IMR-90 (cell line): ENCODE measurements around the gene RASGRF2. TPM values are rescaled to one million over a fixed set of nuclear protein-coding genes. Genes with fewer than 3 reads are reported as not detected.

ENCODE experiments used
- ATAC-seq: fragments of 200-7000 bp; cut with Tn5 transposase; 2 replicates; pipeline ENCODE4 v1.9.1; 2020; ENCODE audit warnings: low read depth, mild to moderate bottlenecking, moderate library complexity
- BruUV-seq: library from RNA; stranded (reverse); fragments of 400-500 nt; replicated peaks from 2 replicates; lab custom pipeline; 2021; lab: Mats Ljungman, UMichigan
- CTCF ChIA-PET: fragments of 300-600 bp; formaldehyde crosslinking; extraction: SDS; loops from one replicate; lab custom pipeline; 2021; ENCODE audit warnings: antibody characterized with exemption; lab: Yijun Ruan, JAX
- POLR2A ChIA-PET: fragments of 300-600 bp; sonication (Branson Sonifier 250); formaldehyde crosslinking; loops from one replicate; lab custom pipeline; 2022; ENCODE audit warnings: antibody characterized with exemption; ENCODE audit not compliant: unreplicated experiment; lab: Charles Lee
- DNase-seq: peaks from one replicate; pipeline ENCODE4 v3.0.0; 2013
- H2AFZ ChIP-seq: replicated peaks from 2 replicates; pipeline ENCODE3; 2013; ENCODE audit warnings: low read length, mild to moderate bottlenecking; ENCODE audit not compliant: poor library complexity
- H2AK5ac ChIP-seq: 2 replicates; pipeline ENCODE4 v1.6.1; 2013; ENCODE audit warnings: low read depth, low read length, inconsistent platforms
- H2AK9ac ChIP-seq: replicated peaks from 2 replicates; pipeline ENCODE3; 2013; ENCODE audit warnings: mild to moderate bottlenecking, low read depth, low read length, moderate library complexity; ENCODE audit not compliant: poor library complexity
- H2BK120ac ChIP-seq: 2 replicates; pipeline ENCODE4 v1.6.1; 2013; ENCODE audit warnings: low read depth, low read length, inconsistent platforms
- H2BK15ac ChIP-seq: 3 replicates; pipeline ENCODE4 v1.6.1; 2013; ENCODE audit warnings: low read depth, low read length, inconsistent platforms
- H2BK20ac ChIP-seq: 2 replicates; pipeline ENCODE4 v1.6.1; 2013; ENCODE audit warnings: low read depth, mild to moderate bottlenecking, inconsistent platforms, low read length, moderate library complexity
- H2BK5ac ChIP-seq: 2 replicates; pipeline ENCODE4 v1.6.1; 2013; ENCODE audit warnings: mild to moderate bottlenecking, low read depth, low read length, inconsistent platforms; ENCODE audit not compliant: poor library complexity, severe bottlenecking
- H3K14ac ChIP-seq: replicated peaks from 2 replicates; pipeline ENCODE4 v1.6.1; 2013; ENCODE audit warnings: low read depth, low read length, inconsistent platforms
- H3K18ac ChIP-seq: 2 replicates; pipeline ENCODE4 v1.6.1; 2013; ENCODE audit warnings: low read depth, low read length, control low read depth
- H3K23ac ChIP-seq: 2 replicates; pipeline ENCODE4 v1.6.1; 2013; ENCODE audit warnings: low read depth, low read length, inconsistent platforms
- H3K27ac ChIP-seq: 2 replicates; pipeline ENCODE4 v1.5.1; 2013; ENCODE audit warnings: mild to moderate bottlenecking, control low read depth, low read length; ENCODE audit not compliant: insufficient read depth
- H3K27me3 ChIP-seq: 2 replicates; pipeline ENCODE4 v1.6.1; 2013; ENCODE audit warnings: low read length; ENCODE audit not compliant: control insufficient read depth, insufficient read depth
- H3K36me3 ChIP-seq: 2 replicates; pipeline ENCODE4 v1.6.1; 2013; ENCODE audit warnings: low read length, mixed read lengths; ENCODE audit not compliant: control insufficient read depth, insufficient read depth
- H3K4ac ChIP-seq: 2 replicates; pipeline ENCODE4 v1.6.1; 2013; ENCODE audit warnings: low read depth, low read length, inconsistent platforms
- H3K4me1 ChIP-seq: 2 replicates; pipeline ENCODE4 v1.6.1; 2013; ENCODE audit warnings: low read length, mixed read lengths; ENCODE audit not compliant: control insufficient read depth, insufficient read depth
- H3K4me2 ChIP-seq: 2 replicates; pipeline ENCODE4 v1.6.1; 2013; ENCODE audit warnings: low read depth, mild to moderate bottlenecking, control low read depth, low read length, moderate library complexity
- H3K4me3 ChIP-seq: 2 replicates; pipeline ENCODE4 v1.5.1; 2013; ENCODE audit warnings: low read depth, mild to moderate bottlenecking, control low read depth, low read length, moderate library complexity; ENCODE audit not compliant: insufficient read depth
- H3K56ac ChIP-seq: 2 replicates; pipeline ENCODE4 v1.6.1; 2013; ENCODE audit warnings: low read length, inconsistent platforms; ENCODE audit not compliant: insufficient read depth; ENCODE audit errors: extremely low read depth
- H3K79me1 ChIP-seq, 2 experiments: 2 replicates each; pipeline ENCODE4 v1.6.1; 2013; ENCODE audit warnings: low read length in 2 of 2, inconsistent platforms in 1 of 2, low read depth in 1 of 2
- H3K9ac ChIP-seq: 2 replicates; pipeline ENCODE4 v1.6.1; 2013; ENCODE audit warnings: low read depth, low read length, control low read depth
- H3K9me1 ChIP-seq: 2 replicates; pipeline ENCODE4 v1.6.1; 2013; ENCODE audit warnings: low read length, inconsistent platforms; ENCODE audit not compliant: insufficient read depth
- H3K9me3 ChIP-seq: 2 replicates; pipeline ENCODE4 v1.6.1; 2013; ENCODE audit warnings: low read length; ENCODE audit not compliant: control insufficient read depth, insufficient read depth
- H4K20me1 ChIP-seq: 2 replicates; pipeline ENCODE4 v1.6.1; 2013; ENCODE audit warnings: low read length, inconsistent platforms; ENCODE audit not compliant: insufficient read depth
- H4K5ac ChIP-seq: 2 replicates; pipeline ENCODE4 v1.6.1; 2013; ENCODE audit warnings: mild to moderate bottlenecking, low read depth, low read length, control low read depth
- H4K8ac ChIP-seq, 2 experiments: 2 replicates each; pipeline ENCODE4 v1.6.1; 2013; ENCODE audit warnings: low read depth in 2 of 2, low read length in 2 of 2, control low read depth in 1 of 2, inconsistent platforms in 1 of 2
- H4K91ac ChIP-seq: 2 replicates; pipeline ENCODE4 v1.6.1; 2013; ENCODE audit warnings: low read depth, low read length, inconsistent platforms; ENCODE audit not compliant: insufficient read depth
- CHD1 ChIP-seq: IDR thresholded peaks from 2 replicates; pipeline ENCODE4 v1.6.1; 2012; ENCODE audit warnings: low read depth, low read length, improper control_type of control experiment
- RFX5 ChIP-seq: IDR thresholded peaks from 2 replicates; pipeline ENCODE4 v1.8.0; 2012; ENCODE audit warnings: low read depth, mild to moderate bottlenecking, low read length, moderate library complexity
- SMC3 ChIP-seq: fragments of 150-350 bp; IDR thresholded peaks from 2 replicates; pipeline ENCODE4 v1.6.1; 2016; ENCODE audit warnings: low read depth, mild to moderate bottlenecking, antibody characterized with exemption, low read length, moderate library complexity
- WGBS, 2 experiments: methylation state at CpG; one replicate each; pipeline versions ENCODE4 v1.1.5 to v1.1.7; 2013; ENCODE audit warnings: missing lambda C conversion rate in 2 of 2; ENCODE audit not compliant: insufficient read length in 1 of 2; ENCODE audit errors: extremely low coverage in 2 of 2; 5-methylcytosine and 5-hydroxymethylcytosine counted together
- dilution Hi-C: fragments of 300-500 bp; cut with HindIII; formaldehyde crosslinking; loops from one replicate; pipeline ENCODE4 v1.14.3; 2018; ENCODE audit warnings: low sequenced_read_pairs; ENCODE audit not compliant: unreplicated experiment
- in situ Hi-C: fragments of 300-500 bp; cut with MboI; formaldehyde crosslinking; loops from 3 replicates; pipeline ENCODE4 v1.14.3; 2019; ENCODE audit warnings: low sequenced_read_pairs, inconsistent platforms, mixed read lengths
- intact Hi-C: fragments of 100-400 bp; cut with micrococcal nuclease; formaldehyde crosslinking; loops from 2 replicates; pipeline ENCODE4 v1.10.0; 2022
- polyA plus RNA-seq, 3 experiments: library from polyadenylated mRNA; depleted of rRNA; stranded (reverse); fragments of >200 nt; gene quantifications; 2 replicates each; pipeline ENCODE4 v1.2.3, GENCODE V29; 2012; ENCODE audit warnings: low replicate concordance in 1 of 3
- total RNA-seq: library from RNA; depleted of rRNA; stranded (reverse); fragments of >200 nt; gene quantifications from 2 replicates; pipeline ENCODE4 v1.2.3, GENCODE V29; 2012
- TF ChIP-seq, protein P1 (sequence below): fragments of 150-350 bp; IDR thresholded peaks from 2 replicates; pipeline ENCODE4 v1.6.1; 2017; ENCODE audit warnings: mild to moderate bottlenecking, antibody characterized with exemption, low read length, low read depth

Gene RASGRF2
- total and polyA plus RNA-seq, 2 of the 4 experiments (the other 2 are of a cell fraction): 2.9 to 5.0 TPM

DNA sequence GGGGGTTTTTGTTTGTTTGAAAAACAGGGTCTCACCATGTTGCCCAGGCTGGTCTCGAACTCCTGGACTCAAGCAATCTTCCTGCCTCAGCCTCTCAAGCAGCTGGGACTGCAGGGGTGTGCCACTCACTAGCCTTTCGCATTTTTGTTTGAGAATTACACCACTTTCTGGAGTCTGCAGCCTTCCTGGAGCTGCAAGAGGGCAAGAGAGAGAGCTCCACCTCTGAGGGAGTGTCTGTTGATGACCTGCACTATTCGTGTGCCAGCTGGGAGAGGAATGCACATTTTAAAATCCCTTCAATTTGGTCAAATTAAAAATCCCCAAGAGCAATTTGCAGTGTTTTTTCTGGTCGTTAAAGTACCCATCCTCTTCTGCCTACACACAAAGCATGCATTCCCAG lies 267.9 kb downstream of the RASGRF2 start:
- H3K36me3 ChIP-seq: peaks cover 5% of the 10 kb centered on the region; the same call in 1 of the 2 replicates
- no peak overlapping the region for H4K91ac ChIP-seq
- no peak overlapping the region for H2AK5ac ChIP-seq
- H4K5ac ChIP-seq: no peak overlapping the region
- no peak overlapping the region for H3K4ac ChIP-seq
- no peaks in the 10 kb centered on the region for H3K9me3 ChIP-seq
- H3K23ac ChIP-seq: no peak overlapping the region
- no peak for DNase-seq
- BruUV-seq: no TSS peak
- POLR2A ChIA-PET: no interaction called here
- no peak overlapping the region for H3K18ac ChIP-seq
- H4K8ac ChIP-seq: no peak overlapping the region
- H3K27ac ChIP-seq: no peak overlapping the region
- peaks cover 6% of the 10 kb centered on the region; the same call in 1 of the 2 replicates for H3K9me1 ChIP-seq
- CTCF ChIA-PET: no interaction called here
- intact Hi-C loops: no loop called here
- H3K56ac ChIP-seq: no peak overlapping the region
- no peak overlapping the region for H3K9ac ChIP-seq
- H3K4me1 ChIP-seq: no peaks in the 10 kb centered on the region
- no peak overlapping the region for H2BK120ac ChIP-seq
- WGBS, 2 experiments: 80% methylated on average over 1 of the region's 4 CpGs; no CpG with 5 or more reads in 1 of the 2 experiments
- H2AFZ ChIP-seq: no peak overlapping the region
- no peaks in the 10 kb centered on the region for H4K20me1 ChIP-seq
- no peak overlapping the region for H2BK20ac ChIP-seq
- no peak overlapping the region for H2AK9ac ChIP-seq
- no peak overlapping the region for H3K4me2 ChIP-seq
- no peak overlapping the region for H2BK15ac ChIP-seq
- no peak overlapping the region for H3K4me3 ChIP-seq
- in situ Hi-C loops: no loop called here
- H3K79me1 ChIP-seq: no peaks in the 10 kb centered on the region
- H3K14ac ChIP-seq: no peak overlapping the region
- ATAC-seq: no peak
- no peak for TF ChIP-seq SMC3
- TF ChIP-seq CHD1: no peak
- no peak for TF ChIP-seq RFX5
- TF ChIP-seq, protein P1, sequence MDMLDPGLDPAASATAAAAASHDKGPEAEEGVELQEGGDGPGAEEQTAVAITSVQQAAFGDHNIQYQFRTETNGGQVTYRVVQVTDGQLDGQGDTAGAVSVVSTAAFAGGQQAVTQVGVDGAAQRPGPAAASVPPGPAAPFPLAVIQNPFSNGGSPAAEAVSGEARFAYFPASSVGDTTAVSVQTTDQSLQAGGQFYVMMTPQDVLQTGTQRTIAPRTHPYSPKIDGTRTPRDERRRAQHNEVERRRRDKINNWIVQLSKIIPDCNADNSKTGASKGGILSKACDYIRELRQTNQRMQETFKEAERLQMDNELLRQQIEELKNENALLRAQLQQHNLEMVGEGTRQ: no peak
- no peaks in the 10 kb centered on the region for H3K27me3 ChIP-seq
- H2BK5ac ChIP-seq: no peak overlapping the region
- dilution Hi-C loops: no loop called here
